Liver (tissue), 3 donors: ENCODE measurements around the gene WDR1.

Experiments used
- ATF3 ChIP-seq: IDR thresholded peaks from 2 replicates; pipeline ENCODE4 v1.6.1; 2016; ENCODE audit warnings: antibody characterized with exemption
- CTCF ChIP-seq: fragments of 150-350 bp; IDR thresholded peaks from 2 replicates; pipeline ENCODE4 v1.5.1; 2017; ENCODE audit warnings: improper control_type of control experiment, low read depth, low read length; ENCODE audit not compliant: missing input control
- EGR1 ChIP-seq, 2 donors: IDR thresholded peaks; 2 replicates each; pipeline ENCODE4 v1.6.1; 2016 to 2018; ENCODE audit warnings: antibody characterized with exemption in 2 of 2, low read depth in 2 of 2
- FOXA1 ChIP-seq: IDR thresholded peaks from 2 replicates; pipeline ENCODE4 v1.6.1; 2016; ENCODE audit warnings: antibody characterized with exemption
- FOXA2 ChIP-seq: IDR thresholded peaks from 2 replicates; pipeline ENCODE4 v1.6.1; 2016; ENCODE audit warnings: antibody characterized with exemption
- GABPA ChIP-seq, 2 donors: IDR thresholded peaks in 1 of 2; conservative IDR thresholded peaks in 1 of 2; 2 replicates each; pipeline ENCODE4 v1.6.1; 2016; ENCODE audit warnings: antibody characterized with exemption in 2 of 2, mild to moderate bottlenecking in 1 of 2, moderate library complexity in 1 of 2
- HNF4A ChIP-seq, 2 donors: conservative IDR thresholded peaks; 2 replicates each; pipeline ENCODE4 v1.6.1; 2016; ENCODE audit warnings: antibody characterized with exemption in 2 of 2, mild to moderate bottlenecking in 2 of 2
- JUND ChIP-seq, 2 donors: IDR thresholded peaks; 2 replicates each; pipeline ENCODE4 v1.6.1; 2016; ENCODE audit warnings: antibody characterized with exemption in 2 of 2
- RAD21 ChIP-seq, 2 donors: IDR thresholded peaks; 2 replicates each; pipeline ENCODE4 v1.6.1; 2016; ENCODE audit warnings: antibody characterized with exemption in 2 of 2, mild to moderate bottlenecking in 2 of 2
- REST ChIP-seq: IDR thresholded peaks from 2 replicates; pipeline ENCODE4 v1.6.1; 2016; ENCODE audit warnings: antibody characterized with exemption, mild to moderate bottlenecking
- SP1 ChIP-seq: IDR thresholded peaks from 2 replicates; pipeline ENCODE4 v1.6.1; 2018; ENCODE audit warnings: antibody characterized with exemption, mild to moderate bottlenecking
- TAF1 ChIP-seq: conservative IDR thresholded peaks from 2 replicates; pipeline ENCODE4 v1.6.1; 2016; ENCODE audit warnings: antibody characterized with exemption, mild to moderate bottlenecking
- TF ChIP-seq, protein P1 (sequence below): IDR thresholded peaks from 2 replicates; pipeline ENCODE4 v1.6.1; 2016; ENCODE audit warnings: antibody characterized with exemption
- donor health status: healthy.
- donor health status: healthy.

DNA sequence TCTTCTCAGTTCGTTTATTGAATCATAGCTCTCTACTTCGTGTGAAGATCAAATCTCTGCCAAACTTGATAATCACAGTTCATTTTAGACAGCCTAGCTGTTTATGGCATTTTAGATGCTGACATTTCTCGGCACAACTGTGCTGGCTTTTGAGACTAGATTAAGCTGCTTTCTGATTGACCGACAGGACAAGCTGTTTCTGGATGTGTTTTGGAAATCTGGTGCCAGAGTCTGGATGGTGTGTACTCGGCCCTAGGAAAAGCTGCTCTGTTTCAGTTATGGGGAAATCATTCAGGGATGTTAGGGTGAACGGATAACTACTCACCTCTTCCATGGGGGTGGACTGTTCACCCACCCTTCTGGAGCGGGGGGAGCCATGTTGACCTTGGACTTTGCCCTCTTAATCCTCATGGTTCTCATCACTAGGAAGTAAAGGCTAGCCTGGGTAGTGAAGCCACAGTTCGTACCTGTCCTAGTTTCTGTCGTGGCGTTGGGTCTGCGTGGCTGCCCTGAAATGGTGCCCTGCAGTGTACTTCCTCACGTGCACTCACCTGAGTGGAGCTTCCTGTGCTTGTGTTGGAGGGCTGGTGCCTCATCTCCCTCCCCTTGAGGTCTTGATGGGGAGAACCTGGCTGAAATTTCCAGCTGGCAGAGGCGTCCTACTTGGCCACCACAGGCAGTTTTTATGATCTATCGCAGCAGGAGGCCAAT lies 13.7 kb upstream of the WDR1 start:
- TF ChIP-seq CTCF, result no peak
- TF ChIP-seq REST, result no peak
- TF ChIP-seq SP1, result no peak
- TF ChIP-seq JUND (IDR thresholded peaks at IDR 0.05), result no peak
- TF ChIP-seq TAF1, result no peak
- TF ChIP-seq, protein P1, sequence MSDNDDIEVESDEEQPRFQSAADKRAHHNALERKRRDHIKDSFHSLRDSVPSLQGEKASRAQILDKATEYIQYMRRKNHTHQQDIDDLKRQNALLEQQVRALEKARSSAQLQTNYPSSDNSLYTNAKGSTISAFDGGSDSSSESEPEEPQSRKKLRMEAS, result no peak
- TF ChIP-seq EGR1 (IDR thresholded peaks at IDR 0.05; ENCODE audit: low read depth in 2 of 2), result no peak
- no peak for TF ChIP-seq RAD21 (IDR thresholded peaks at IDR 0.05)
- no peak for TF ChIP-seq FOXA2
- no peak for TF ChIP-seq ATF3
- no peak for TF ChIP-seq HNF4A (conservative IDR thresholded peaks at IDR 0.05)
- TF ChIP-seq GABPA (IDR thresholded peaks at IDR 0.05 in 1 of 2, conservative IDR thresholded peaks at IDR 0.05 in 1 of 2), result no peak
- TF ChIP-seq FOXA1, result no peak
